Esophagus squamous epithelium (tissue), 4 donors: ENCODE results near the gene ARHGAP44.

Experiments used
- POLR2A ChIP-seq, 4 donors: fragments of 450-650 bp; IDR thresholded peaks; one replicate each; pipeline ENCODE4 v1.6.1; 2017; ENCODE audit warnings: antibody characterized with exemption in 4 of 4, mild to moderate bottlenecking in 4 of 4, moderate library complexity in 3 of 4
- TF ChIP-seq, protein P1 (sequence below), 6 experiments: fragments of 450-650 bp in 4 of 6; fragments of 200-600 bp in 2 of 6; sonication (generic) in 2 of 6; IDR thresholded peaks; one replicate each; pipeline ENCODE4 v1.5.1; 2016 to 2019; ENCODE audit warnings: antibody characterized with exemption in 6 of 6, mild to moderate bottlenecking in 4 of 6, moderate library complexity in 4 of 6

DNA sequence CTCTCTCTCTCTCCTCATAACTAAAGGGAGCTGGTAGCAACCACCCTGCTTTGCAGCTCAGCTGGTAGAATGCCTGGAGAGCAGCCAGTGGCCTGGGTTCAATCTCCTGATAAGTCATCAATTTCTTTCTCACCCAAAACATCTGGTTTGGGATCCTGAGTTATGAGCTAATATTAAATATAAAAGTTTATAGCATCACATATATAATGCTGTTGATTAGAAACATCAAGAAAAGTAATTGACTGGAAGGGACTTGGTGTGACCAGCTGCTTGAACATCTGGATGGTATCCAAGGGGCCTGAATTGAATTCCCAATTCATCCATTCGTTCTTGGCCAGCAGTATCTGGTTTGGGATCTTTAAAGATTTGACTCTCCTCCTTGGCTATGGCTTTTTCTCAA, 240.8 kb downstream of the ARHGAP44 start:
- TF ChIP-seq, protein P1, sequence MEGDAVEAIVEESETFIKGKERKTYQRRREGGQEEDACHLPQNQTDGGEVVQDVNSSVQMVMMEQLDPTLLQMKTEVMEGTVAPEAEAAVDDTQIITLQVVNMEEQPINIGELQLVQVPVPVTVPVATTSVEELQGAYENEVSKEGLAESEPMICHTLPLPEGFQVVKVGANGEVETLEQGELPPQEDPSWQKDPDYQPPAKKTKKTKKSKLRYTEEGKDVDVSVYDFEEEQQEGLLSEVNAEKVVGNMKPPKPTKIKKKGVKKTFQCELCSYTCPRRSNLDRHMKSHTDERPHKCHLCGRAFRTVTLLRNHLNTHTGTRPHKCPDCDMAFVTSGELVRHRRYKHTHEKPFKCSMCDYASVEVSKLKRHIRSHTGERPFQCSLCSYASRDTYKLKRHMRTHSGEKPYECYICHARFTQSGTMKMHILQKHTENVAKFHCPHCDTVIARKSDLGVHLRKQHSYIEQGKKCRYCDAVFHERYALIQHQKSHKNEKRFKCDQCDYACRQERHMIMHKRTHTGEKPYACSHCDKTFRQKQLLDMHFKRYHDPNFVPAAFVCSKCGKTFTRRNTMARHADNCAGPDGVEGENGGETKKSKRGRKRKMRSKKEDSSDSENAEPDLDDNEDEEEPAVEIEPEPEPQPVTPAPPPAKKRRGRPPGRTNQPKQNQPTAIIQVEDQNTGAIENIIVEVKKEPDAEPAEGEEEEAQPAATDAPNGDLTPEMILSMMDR (IDR thresholded peaks at IDR 0.05), result no peak
- TF ChIP-seq POLR2A (IDR thresholded peaks at IDR 0.05), result no peak
